Lung (tissue), 12 donors: ENCODE measurements around the gene LAMTOR3. TPM values are rescaled to one million over a fixed set of nuclear protein-coding genes. Genes with fewer than 3 reads are reported as not detected.

ENCODE experiments used
- ATAC-seq: fragments of 200-7000 bp; cut with Tn5 transposase; one replicate; pipeline ENCODE4 v1.9.1; 2020; ENCODE audit warnings: moderate number of reproducible peaks; ENCODE audit not compliant: insufficient read depth, low FRiP score
- DNase-seq, 3 donors: peaks; one replicate each; pipeline ENCODE4 v3.0.0-alpha.2; 2013 to 2017
- H3K27ac ChIP-seq, 2 donors: one replicate each; pipeline ENCODE4 v1.5.1; 2013; ENCODE audit warnings: mild to moderate bottlenecking in 2 of 2, moderate library complexity in 2 of 2, control low read depth in 1 of 2, inconsistent platforms in 1 of 2, low read depth in 1 of 2, low read length in 1 of 2
- H3K27me3 ChIP-seq, 3 donors: one replicate each; pipeline ENCODE4 v1.5.1; 2013; ENCODE audit warnings: low read length in 2 of 3; ENCODE audit not compliant: control insufficient read depth in 3 of 3, insufficient read depth in 3 of 3
- H3K36me3 ChIP-seq, 4 donors: one replicate each; pipeline ENCODE4 v1.5.1; 2013; ENCODE audit warnings: low read length in 4 of 4, mild to moderate bottlenecking in 1 of 4, moderate library complexity in 1 of 4; ENCODE audit not compliant: control insufficient read depth in 4 of 4, insufficient read depth in 4 of 4
- H3K4me1 ChIP-seq, 5 donors: one replicate each; pipeline ENCODE4 v1.5.1; 2013; ENCODE audit warnings: low read length in 5 of 5, mild to moderate bottlenecking in 2 of 5, moderate library complexity in 1 of 5; ENCODE audit not compliant: control insufficient read depth in 5 of 5, insufficient read depth in 5 of 5
- H3K4me3 ChIP-seq: one replicate; pipeline ENCODE4 v1.5.1; 2013; ENCODE audit warnings: mild to moderate bottlenecking, control low read depth, moderate library complexity
- H3K9ac ChIP-seq, 2 donors: one replicate each; pipeline ENCODE4 v1.5.1; 2013; ENCODE audit warnings: low read length in 2 of 2, control low read depth in 1 of 2; ENCODE audit not compliant: insufficient read depth in 1 of 2
- H3K9me3 ChIP-seq, 4 donors: one replicate each; pipeline ENCODE4 v1.5.1; 2013; ENCODE audit warnings: low read length in 3 of 4, mild to moderate bottlenecking in 1 of 4, moderate library complexity in 1 of 4; ENCODE audit not compliant: control insufficient read depth in 4 of 4, insufficient read depth in 3 of 4
- whole genome bisulfite sequencing, 2 donors: extraction: QIAGEN DNeasy Blood & Tissue Kit; methylation state at CpG; one replicate each; pipeline ENCODE4 v1.1.7; 2013; 5-methylcytosine and 5-hydroxymethylcytosine counted together
- polyA plus RNA-seq, 2 donors: library from polyadenylated mRNA; stranded (reverse); fragments of 200-250 nt; gene quantifications; one replicate each; pipeline ENCODE4 v1.2.1, GENCODE V29; 2013
- total RNA-seq, 2 donors: library from RNA; depleted of rRNA in 1 of 2; stranded (reverse); fragments of >200 nt in 1 of 2; gene quantifications; one replicate each; pipeline ENCODE4 v1.2.1, GENCODE V29; 2014 to 2021
- TF ChIP-seq, protein P1 (sequence below): IDR thresholded peaks from 2 replicates; pipeline ENCODE4 v1.5.1; 2012; ENCODE audit warnings: mild to moderate bottlenecking; ENCODE audit errors: control extremely low read depth, extremely low read depth
- donor health status: control.
- donor health status: control.
- donor health status: Bipolar disorder and iron deficiency.
- donor health status: healthy.
- donor health status: DM: yes; HTN: yes; CAD: no.

The LAMTOR3 gene
- total and polyA plus RNA-seq, 4 donors: 34.2 to 57.8 (median 49.8) TPM

DNA sequence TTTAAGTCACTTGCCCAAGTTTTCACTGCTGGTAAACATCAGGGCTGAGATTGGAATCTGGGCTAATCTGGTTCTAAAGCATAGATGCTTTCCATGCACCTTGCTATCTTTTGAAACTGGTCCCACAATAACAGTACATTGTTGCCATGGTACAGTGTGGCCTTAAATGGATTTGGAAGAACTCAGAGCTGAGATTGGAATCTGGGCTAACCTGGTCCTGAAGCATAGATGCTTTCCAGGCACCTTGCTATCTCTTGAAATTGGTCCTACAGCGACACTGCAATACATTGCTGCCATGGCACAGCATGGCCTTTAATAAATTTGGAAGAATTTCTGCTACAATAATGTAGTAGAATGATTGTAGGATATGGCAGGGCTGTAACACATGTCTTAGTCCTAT is 49.0 kb downstream of the LAMTOR3 start:
- Histone ChIP-seq H3K9me3 (no peaks in the 10 kb centered on the region), H3K27ac (no peak overlapping the region), H3K36me3 (no peaks in the 10 kb centered on the region), H3K4me1 (no peaks in the 10 kb centered on the region), H3K9ac (no peak overlapping the region), H3K27me3 (no peaks in the 10 kb centered on the region), H3K4me3 (no peak overlapping the region)
- DNase-seq: no peak
- WGBS, 2 donors: 100% methylated on average over 1 of the region's 1 CpG
- ATAC-seq: no peak
- TF ChIP-seq, protein P1, sequence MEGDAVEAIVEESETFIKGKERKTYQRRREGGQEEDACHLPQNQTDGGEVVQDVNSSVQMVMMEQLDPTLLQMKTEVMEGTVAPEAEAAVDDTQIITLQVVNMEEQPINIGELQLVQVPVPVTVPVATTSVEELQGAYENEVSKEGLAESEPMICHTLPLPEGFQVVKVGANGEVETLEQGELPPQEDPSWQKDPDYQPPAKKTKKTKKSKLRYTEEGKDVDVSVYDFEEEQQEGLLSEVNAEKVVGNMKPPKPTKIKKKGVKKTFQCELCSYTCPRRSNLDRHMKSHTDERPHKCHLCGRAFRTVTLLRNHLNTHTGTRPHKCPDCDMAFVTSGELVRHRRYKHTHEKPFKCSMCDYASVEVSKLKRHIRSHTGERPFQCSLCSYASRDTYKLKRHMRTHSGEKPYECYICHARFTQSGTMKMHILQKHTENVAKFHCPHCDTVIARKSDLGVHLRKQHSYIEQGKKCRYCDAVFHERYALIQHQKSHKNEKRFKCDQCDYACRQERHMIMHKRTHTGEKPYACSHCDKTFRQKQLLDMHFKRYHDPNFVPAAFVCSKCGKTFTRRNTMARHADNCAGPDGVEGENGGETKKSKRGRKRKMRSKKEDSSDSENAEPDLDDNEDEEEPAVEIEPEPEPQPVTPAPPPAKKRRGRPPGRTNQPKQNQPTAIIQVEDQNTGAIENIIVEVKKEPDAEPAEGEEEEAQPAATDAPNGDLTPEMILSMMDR: no peak

DNA sequence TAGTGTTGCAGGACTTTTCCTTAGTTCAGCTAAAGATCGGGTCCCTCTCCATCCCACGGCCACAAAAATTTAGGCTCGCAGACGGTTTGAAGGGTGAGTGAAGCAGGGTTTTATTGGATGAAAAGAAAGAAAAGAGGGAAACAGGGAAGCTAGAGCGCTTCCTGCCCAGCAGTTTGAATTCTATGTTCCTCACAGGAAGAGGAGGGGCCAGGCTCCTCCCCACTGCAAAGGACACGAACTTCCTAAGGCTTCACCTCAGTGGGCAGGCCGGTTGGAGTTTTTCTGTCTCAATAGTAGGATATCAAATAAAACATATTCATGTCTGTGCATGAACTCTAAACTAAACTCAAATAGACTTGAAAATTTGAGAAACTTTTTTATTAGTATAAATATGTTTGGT is 50.2 kb downstream of the LAMTOR3 start:
- Histone ChIP-seq H3K4me1 (no peaks in the 10 kb centered on the region), H3K9me3 (no peaks in the 10 kb centered on the region), H3K4me3 (no peak overlapping the region), H3K36me3 (no peaks in the 10 kb centered on the region), H3K27ac (no peak overlapping the region), H3K27me3 (no peaks in the 10 kb centered on the region), H3K9ac (no peak overlapping the region)
- 75 to 81% methylated on average over 7 of the region's 7 CpGs for WGBS, 2 donors
- no peak for DNase-seq
- ATAC-seq: no peak
- TF ChIP-seq, protein P1: no peak

DNA sequence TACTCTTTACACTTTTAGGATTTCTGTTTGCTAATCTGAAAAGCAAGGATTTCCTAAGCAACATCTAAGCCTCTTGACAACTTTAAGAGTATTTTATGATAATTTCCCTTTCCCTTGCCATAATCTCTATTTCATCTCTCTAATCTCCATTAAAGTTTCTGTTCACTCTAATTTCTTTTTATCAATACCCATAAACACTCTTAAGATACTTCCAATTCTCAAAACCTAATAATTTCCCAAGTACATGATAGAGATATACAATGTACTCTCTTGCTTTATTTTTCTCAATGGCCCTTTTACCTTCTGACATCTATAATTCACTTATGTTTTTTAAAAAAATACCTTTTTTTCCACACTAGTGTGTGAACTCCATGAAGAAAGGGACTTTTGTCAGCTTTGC is 50.8 kb downstream of the LAMTOR3 start:
- no peak for ATAC-seq
- no peak for DNase-seq
- Histone ChIP-seq H3K27me3 (no peaks in the 10 kb centered on the region), H3K4me3 (no peak overlapping the region), H3K27ac (no peak overlapping the region), H3K4me1 (no peaks in the 10 kb centered on the region), H3K9ac (no peak overlapping the region), H3K9me3 (no peaks in the 10 kb centered on the region), H3K36me3 (no peaks in the 10 kb centered on the region)
- TF ChIP-seq, protein P1: no peak

DNA sequence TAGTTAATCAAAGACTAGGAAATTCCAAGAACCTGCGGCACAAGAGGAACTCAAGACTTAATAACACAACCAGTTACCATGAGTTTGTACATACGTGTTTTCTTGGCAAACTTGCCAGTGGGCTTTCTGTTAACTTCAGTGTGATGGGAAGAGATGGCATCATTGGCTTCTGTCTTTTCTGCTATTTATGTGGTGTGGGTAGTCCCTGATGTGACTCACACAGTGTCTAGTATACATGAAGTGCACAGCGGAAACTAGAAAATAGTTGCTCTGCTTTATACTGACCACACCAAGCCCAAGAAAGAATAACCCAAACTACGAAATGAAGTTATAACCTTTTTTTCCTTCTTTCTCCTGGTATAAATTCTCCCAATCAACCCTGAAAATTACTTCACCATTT is 53.1 kb downstream of the LAMTOR3 start:
- Histone ChIP-seq H3K9me3 (no peaks in the 10 kb centered on the region), H3K27me3 (no peaks in the 10 kb centered on the region), H3K27ac (no peak overlapping the region), H3K4me1 (no peaks in the 10 kb centered on the region), H3K9ac (no peak overlapping the region), H3K4me3 (no peak overlapping the region), H3K36me3 (no peaks in the 10 kb centered on the region)
- ATAC-seq: no peak
- TF ChIP-seq, protein P1: no peak
- WGBS, 2 donors: 91 to 93% methylated on average over 4 of the region's 4 CpGs
- DNase-seq: no peak
